LNCAP (cell line): ENCODE results near the gene CGB3.

Experiments used
- CTCF ChIP-seq: fragments of 450-650 bp; IDR thresholded peaks from 2 replicates; pipeline ENCODE4 v1.5.1; 2017; ENCODE audit warnings: mild to moderate bottlenecking

CGB3 gene

GRCh38 chr19:48997972-48998371 lies 26.2 kb downstream of the CGB3 start:
- peak; percentile 29; the same call in 1 of the 2 replicates for TF ChIP-seq CTCF

GRCh38 chr19:48994035-48994386 lies 30.1 kb downstream of the CGB3 start:
- no peak for TF ChIP-seq CTCF

- TF ChIP-seq CTCF = peak; percentile 69
These were observed 30.7 kb downstream of the CGB3 start, which contains the start of the genes GYS1 and RUVBL2 for GRCh38 chr19:48993175-48994034. Gene GYS1, minus strand, starts transcription at chr19:48993309. Its CDS starts 197 bp downstream, at chr19:48993112. Gene RUVBL2, plus strand, starts transcription at chr19:48993887. Its CDS starts 25 bp downstream, at chr19:48993912.

- TF ChIP-seq CTCF = no peak
These were observed 31.5 kb downstream of the CGB3 start for GRCh38 chr19:48992581-48993174.

- TF ChIP-seq CTCF = no peak
These were observed 32.1 kb downstream of the CGB3 start for GRCh38 chr19:48991873-48992580.

GRCh38 chr19:48991011-48991609 lies 33.0 kb downstream of the CGB3 start:
- TF ChIP-seq CTCF = no peak

- no peak for TF ChIP-seq CTCF
These were observed 33.7 kb downstream of the CGB3 start for GRCh38 chr19:48990400-48990799.
